RPMI8226 (cell line): ENCODE measurements around the gene CYTH3.

Experiments
- DNase-seq: peaks from one replicate; pipeline ENCODE4 v3.0.0-alpha.2; 2015

Gene CYTH3

DNA sequence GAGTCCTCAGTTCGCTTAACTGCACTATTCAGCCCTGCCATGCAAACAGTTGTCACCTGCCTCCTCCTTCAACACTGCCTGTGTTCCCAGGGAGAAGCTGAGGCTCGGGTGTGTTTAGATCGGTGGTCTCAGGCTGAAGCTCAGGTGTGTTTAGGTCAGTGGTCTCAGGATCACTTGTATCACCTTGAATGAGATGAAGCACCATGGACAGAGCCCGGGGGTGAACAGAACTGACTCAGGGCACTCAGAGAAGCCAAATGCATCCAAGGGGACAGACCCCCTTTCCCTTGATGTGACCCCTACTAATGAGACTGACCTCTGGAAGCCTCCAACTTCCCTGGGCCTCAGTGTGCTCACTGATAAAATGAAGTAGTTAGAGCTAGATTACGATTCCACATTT, 84.0 kb downstream of the CYTH3 start:
- DNase-seq, result no peak

GRCh38 chr7:6186577-6186976, 85.8 kb downstream of the CYTH3 start:
- DNase-seq, result no peak

DNA sequence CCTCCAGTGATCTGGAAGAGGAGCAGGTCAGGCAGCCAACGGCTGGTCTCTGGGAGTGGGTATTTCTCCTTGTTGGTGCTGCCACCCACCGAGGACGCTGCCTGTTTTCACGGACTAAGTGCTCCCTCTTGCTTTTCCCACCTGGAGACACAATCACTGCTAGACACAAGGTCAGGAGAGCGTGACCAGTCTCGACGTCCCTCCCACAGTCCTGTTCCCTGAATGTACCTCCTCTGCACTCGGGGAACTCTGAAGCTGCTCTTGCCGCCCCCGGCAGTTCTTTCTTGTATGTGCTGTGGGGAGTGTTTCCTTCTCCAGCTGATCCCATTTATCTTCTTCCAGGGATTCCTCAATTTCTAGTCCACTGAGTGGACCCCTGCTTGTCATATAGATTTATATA, 89.4 kb downstream of the CYTH3 start:
- no peak for DNase-seq

DNA sequence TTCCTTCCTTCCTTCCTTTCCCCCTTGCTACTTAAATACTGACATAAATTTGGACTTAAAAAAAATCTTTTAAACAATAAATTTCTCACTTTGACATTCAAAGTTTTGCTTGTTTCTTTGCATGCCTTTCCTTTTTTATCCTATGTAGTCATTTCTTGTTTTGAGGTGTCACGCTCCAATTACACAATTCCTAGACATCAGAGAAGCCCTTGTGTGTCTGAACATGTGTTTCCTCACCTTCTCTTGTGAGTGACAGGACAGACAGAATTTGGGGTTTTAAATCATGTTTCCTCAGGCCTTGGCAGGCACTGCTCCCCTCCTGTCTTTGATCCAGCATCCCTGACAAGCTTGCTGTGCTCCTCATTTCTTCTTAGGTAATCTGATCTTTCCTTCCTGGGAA, 91.3 kb downstream of the CYTH3 start:
- DNase-seq, result no peak

DNA sequence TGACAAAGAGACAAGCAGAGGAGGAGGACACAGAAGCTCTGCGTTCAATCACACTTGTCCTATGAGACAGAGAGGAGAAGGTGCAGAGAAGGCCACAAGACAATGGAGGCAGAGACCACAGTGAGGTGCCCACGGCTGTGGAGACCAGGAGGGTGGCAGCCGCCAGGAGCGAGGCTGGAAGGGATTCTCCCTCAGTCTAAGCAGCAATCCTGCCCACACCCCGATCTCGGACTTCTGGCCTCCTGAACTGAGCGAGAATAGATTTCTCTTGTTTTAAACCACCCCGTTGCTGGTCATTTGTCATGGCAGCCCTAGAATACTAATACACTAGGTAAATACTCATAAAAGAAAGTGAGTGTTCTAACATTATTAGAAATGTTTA, 92.1 kb downstream of the CYTH3 start:
- DNase-seq, result no peak

- DNase-seq, result no peak
Measured at GRCh38 chr7:6179620-6180343, 92.6 kb downstream of the CYTH3 start.

DNA sequence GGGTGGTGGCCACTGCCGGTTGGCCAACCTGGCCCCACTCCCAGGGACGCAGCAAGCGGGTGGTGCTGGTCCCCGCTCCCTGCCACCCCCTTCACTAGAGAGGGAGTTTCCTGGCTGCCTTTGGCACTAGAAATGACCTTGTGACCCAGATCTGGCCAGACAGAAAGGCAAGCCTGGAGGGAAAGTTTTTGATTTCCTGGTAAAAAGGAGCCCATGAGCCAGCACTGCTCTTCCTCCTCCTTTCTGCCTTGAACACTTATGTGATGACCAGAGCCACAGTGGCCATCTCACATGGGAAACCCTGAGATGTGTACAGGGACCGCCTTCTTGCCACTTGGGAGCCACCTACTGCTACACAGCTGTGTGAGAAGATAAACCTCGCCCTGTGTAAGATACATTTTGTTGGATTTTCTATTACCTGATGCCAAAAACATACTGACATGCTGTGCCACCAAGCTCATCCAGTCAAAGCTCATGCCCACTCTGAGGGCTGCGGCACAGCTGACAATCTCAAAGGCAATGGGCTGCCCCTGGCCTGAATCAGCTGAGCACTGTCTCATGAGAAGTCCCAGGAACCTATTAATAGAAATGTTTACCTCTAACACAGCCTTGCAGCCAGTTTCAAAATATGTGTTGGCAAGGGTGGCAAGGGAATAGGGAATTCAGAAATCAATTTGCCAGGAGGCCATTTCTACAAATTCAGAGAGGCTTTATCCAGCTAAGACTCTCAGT, 94.0 kb downstream of the CYTH3 start:
- no peak for DNase-seq

DNA sequence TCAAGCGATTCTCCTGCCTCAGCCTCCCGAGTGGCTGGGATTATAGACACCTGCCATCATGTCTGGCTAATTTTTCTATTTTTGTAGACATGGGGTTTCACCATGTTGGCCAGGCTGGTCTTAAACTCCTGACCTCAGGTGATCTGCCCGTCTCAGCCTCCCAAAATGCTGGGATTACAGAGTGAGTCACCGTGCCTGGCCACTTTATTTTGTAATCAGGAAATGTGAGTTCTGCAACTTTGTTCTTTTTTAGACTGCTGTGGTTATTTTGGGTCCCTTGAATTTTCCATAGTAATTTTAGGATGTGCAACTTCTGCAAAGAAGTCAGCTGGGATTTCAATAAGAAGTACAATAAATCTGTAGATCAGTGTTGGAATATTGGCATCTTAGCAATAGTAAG, 96.8 kb downstream of the CYTH3 start:
- peak; percentile 35 for DNase-seq

DNA sequence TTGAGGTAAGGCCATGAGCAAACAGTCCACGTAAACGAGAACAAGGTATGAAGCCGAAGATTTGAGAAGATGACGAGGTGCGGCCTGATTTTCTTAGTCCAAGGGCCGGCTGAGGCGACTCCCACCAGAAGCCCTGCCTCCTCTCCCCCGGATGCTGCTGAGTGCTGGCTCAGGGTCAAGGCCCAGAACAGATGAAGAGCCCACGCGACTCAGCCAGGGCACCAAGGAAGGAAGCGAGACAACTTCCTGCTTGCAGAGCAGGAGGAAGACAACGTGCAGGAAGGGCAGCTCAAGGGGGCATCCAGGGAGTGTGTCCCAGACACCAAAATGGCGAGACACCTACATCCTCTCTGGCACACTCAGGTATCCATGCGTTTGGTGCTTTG, 99.5 kb downstream of the CYTH3 start:
- no peak for DNase-seq

GRCh38 chr7:6172224-6172909, 100.1 kb downstream of the CYTH3 start:
- DNase-seq, result no peak

GRCh38 chr7:6171532-6172223, 100.7 kb downstream of the CYTH3 start:
- DNase-seq, result no peak

GRCh38 chr7:6170571-6171531, 101.6 kb downstream of the CYTH3 start:
- no peak for DNase-seq

- no peak for DNase-seq
Measured at GRCh38 chr7:6169805-6170520, 102.5 kb downstream of the CYTH3 start.

- DNase-seq, result no peak
Measured at GRCh38 chr7:6168477-6168868, 104.0 kb downstream of the CYTH3 start.

- DNase-seq, result no peak
Measured at GRCh38 chr7:6167587-6168476, 104.6 kb downstream of the CYTH3 start.

- no peak for DNase-seq
Measured at GRCh38 chr7:6167004-6167551, 105.3 kb downstream of the CYTH3 start.

DNA sequence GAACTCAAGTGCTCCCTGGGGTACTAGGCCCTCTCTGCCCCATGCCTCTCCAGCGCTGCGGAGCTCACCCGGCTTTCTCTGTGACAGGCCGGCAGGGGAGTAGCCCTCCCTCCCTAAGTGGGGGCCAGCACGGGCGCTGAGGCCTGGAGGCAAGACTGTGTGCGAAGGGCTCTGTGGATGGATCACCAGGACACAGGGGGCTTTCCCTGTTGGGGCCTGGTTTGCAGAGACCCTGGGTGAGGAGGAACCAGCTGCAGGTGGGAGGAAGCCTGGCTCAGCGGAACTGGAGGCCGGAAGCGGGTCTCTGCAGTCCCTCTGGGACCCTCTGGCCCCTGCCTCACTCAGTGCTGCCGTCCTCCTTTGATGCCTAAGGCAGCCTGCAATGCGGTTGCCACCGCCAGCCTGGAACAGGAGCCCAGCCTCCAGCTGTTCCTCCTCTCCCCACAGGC, 106.0 kb downstream of the CYTH3 start:
- no peak for DNase-seq

- DNase-seq, result no peak
Measured at GRCh38 chr7:6165521-6166320, 106.7 kb downstream of the CYTH3 start.

GRCh38 chr7:6165075-6165474, 107.3 kb downstream of the CYTH3 start:
- no peak for DNase-seq
